ENCODE data around the gene TLL2.
A peak's percentile ranks its signal among the peaks of the same experiment; 100 is the strongest.

The TLL2 gene

GRCh38 chr10:96505150-96506136, 8.3 kb downstream of the TLL2 start:
- DNase-seq, result peak; percentile 22

- peak; percentile 3 for DNase-seq
Observed at GRCh38 chr10:96502561-96503282, 11.0 kb downstream of the TLL2 start.

- DNase-seq, result no peak
Observed at GRCh38 chr10:96501985-96502384, 11.7 kb downstream of the TLL2 start.

DNA sequence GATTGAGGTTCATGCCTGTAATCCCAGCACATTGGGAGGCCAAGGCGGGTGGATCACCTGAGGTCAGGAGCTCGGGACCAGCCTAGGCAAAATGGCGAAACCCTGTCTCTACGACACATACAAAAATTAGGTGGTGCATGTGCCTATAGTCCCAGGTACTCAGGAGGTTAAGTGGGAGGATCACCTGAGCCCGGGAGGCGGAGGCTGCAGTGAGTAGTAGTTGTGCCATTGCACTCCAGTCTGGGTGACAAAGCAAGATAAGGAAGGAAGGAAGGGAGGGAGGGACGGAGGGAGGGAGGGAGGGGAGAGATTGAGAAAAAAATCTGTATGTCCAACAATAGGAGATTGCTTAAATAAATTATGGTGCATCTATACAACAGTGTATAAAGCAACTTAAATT, 13.2 kb downstream of the TLL2 start:
- DNase-seq, result no peak

DNA sequence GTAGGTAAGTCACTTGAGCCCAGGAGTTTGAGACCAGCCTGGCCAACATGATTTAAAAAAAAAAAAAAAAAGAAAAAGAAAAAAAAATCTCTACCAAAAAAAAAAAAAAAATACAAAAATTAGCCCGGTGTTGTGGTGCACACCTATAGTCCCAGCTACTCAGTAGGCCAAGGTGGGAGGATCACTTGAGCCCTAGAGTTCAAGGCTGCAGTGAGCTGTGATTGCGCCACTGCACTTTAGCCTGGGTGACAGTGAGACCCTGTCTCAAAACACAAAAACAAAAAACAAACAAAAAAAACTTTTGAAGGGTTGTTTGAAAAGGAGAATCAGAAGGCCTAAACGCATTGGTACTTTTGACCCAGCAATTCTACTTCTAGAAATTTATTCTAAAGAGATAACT, 13.7 kb downstream of the TLL2 start:
- DNase-seq, result no peak

GRCh38 chr10:96497391-96497790, 16.3 kb downstream of the TLL2 start:
- DNase-seq, result no peak

DNA sequence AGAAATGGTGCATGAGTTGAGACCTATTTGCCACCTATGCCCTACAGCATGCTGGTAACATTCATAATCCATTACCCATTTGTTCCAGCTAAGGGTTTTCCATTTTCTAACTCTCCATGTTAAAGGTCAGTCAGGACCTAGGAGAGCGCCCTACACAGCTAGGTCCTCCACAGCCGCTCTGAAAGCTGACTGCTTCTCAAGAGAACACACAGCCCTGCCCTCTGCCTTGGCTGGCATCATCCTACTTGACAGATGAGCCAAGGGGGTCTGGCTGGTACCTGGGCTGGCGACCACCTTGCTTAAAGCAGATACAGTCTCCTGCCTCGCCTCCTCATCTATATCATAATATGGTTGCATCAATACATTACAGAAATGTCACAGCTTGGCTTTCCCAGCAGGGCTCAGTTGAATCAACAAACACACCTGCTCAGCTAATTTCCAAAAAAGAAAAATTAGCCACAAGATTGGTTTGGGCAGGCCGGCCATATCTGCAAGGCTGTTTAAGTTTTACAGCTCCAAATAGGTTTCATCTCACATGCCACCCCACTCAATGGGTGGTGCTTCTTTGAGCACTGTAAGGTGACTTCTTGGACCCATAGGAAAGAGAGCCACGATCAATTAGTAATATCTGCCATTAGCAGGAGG, 17.3 kb downstream of the TLL2 start:
- DNase-seq, result no peak

- DNase-seq, result no peak
Observed at GRCh38 chr10:96495544-96495943, 18.2 kb downstream of the TLL2 start.

DNA sequence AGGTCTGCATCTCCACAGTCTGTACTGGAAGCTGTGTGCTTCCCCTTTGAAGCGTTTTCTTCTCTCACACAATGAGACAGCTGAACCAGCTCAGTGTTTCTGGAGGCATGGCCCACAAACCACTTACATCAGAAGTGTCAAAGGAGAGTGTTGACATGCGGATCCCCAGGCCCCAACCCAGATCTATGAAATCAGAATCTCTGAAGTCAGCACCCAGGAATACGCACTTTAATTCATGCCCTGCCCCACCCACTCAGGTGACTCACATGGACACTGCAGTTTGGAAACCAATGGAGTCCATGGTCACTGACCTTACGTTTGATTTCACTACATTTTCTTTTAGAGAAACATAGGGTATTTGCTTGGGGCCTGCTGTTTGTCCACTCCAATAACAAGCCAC, 19.0 kb downstream of the TLL2 start:
- no peak for DNase-seq

GRCh38 chr10:96493871-96494525, 19.7 kb downstream of the TLL2 start:
- no peak for DNase-seq

- no peak for DNase-seq
Observed at GRCh38 chr10:96493254-96493653, 20.5 kb downstream of the TLL2 start.

GRCh38 chr10:96491303-96491702, 22.4 kb downstream of the TLL2 start:
- DNase-seq, result peak; percentile 8

DNA sequence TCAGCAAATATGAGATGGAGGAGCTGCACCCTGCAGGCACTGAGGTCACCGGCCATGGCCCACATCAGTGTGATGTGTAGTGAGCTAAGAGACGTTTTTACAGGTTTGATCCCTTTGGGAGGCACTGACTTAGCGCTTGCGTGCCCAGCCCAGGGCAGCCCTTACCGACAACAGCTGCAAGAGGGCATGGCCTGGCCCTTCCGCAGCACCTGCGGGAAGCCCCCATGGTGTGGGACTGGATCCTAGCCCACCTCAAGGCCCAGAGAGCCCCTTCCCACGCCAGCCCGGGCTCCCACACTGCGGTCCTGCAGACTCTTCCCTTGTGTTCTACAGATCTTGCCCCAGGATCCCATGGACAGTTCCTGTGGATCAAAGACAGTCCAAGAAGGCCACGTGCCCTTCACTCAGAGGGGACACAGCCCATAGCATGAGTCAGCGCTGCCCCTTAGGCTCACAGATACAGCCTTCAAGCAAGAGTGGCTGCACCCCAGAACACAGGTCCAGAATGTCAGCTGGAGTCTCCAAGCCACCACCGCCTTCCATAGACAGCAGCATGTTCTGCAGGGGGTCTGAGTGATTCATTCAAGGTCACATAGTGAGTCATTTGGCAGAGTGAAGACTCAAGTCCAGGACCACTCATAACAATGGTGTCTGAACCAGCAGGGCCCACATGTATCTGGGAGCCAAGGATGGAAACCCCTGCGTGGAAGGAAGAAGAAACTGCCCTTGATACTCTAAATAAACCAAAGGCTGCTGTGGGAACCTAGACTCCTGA, 25.4 kb downstream of the TLL2 start:
- DNase-seq, result no peak

- no peak for DNase-seq
Observed at GRCh38 chr10:96482815-96483588, 30.7 kb downstream of the TLL2 start.

- no peak for DNase-seq
Observed at GRCh38 chr10:96478355-96478754, 35.4 kb downstream of the TLL2 start.

- no peak for DNase-seq
Observed at GRCh38 chr10:96473866-96474265, 39.9 kb downstream of the TLL2 start.

DNA sequence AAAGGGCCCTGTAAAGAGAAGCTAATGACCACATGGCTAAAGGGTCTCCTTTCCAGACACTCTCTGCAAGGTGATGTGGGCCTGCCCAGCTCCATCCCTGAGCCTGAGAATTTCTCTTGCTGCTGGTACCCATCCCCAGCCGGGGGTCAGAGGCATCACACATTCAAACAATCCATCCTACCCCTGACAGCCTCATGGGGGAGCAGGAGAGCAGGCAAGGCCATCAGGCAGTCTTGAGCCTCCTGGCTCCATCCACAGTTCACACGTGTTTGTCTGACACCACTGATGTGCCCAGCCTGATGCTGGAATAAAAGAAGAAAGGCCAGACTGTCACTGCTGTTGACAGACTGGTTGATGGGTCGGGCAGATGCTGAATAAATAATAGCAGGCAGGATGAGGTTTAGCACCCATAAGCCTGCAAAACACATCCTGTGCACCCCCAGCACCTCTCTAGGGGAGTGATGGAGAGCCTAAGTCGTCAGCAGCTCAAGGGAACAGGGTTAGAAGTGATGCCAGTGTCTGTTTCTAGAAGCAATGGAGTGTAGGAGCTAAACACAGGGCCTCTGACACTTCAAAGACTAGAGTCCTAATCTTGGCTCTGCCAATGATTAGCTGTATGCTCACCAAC, 43.5 kb downstream of the TLL2 start:
- DNase-seq, result peak; percentile 2

GRCh38 chr10:96468845-96469244, 44.9 kb downstream of the TLL2 start:
- DNase-seq, result no peak

GRCh38 chr10:96465599-96465998, 48.1 kb downstream of the TLL2 start:
- DNase-seq, result no peak

DNA sequence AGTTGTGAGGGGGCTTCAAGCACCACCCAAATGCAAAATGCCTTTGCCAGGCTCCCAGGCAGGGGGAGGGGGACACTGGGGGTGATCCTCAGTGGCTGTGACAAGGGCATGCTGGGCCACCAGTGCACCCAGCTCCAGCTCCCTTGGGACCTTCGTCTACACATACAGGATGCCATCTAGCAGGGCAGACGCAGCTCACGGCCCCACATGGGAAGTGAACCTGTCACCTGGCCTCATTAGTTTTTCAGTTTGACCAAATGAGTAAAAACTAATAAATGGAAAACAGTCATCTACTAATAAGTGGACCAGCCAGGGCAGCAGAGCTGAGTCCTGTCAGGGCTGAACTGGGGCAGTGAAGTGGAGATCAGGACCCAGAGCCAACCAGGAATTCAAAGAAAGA, 50.2 kb downstream of the TLL2 start:
- DNase-seq, result no peak

- no peak for DNase-seq
Observed at GRCh38 chr10:96462606-96463151, 51.0 kb downstream of the TLL2 start.
